ENCODE measurements around the gene FTO.
"Not testable (repeated sequence)": the region's sequence is repeated elsewhere in the genome, so short reads cannot be mapped to it uniquely, and the experiment has no call there.

FTO gene

GRCh38 chr16:53681354-53681753 is 22.6 kb upstream of the FTO start:
- no peaks in the 10 kb centered on the region for H3K4me1 ChIP-seq (ENCODE audit: insufficient read depth, low read length)
- no peak overlapping the region for H3K9ac ChIP-seq (ENCODE audit: low read length)
- no peaks in the 10 kb centered on the region for H3K27me3 ChIP-seq (ENCODE audit: control insufficient read depth in 1 of 2, insufficient read depth in 2 of 2, low read length in 2 of 2)
- no peaks in the 10 kb centered on the region for H3K9me3 ChIP-seq (ENCODE audit: low read length)
- H3K36me3 ChIP-seq (ENCODE audit: insufficient read depth, low read length), result no peaks in the 10 kb centered on the region
- no peak overlapping the region for H3K27ac ChIP-seq (ENCODE audit: low read depth, low read length)
- H3K4me3 ChIP-seq (ENCODE audit: low read depth in 1 of 2, low read length in 2 of 2), result no peak overlapping the region

- H3K4me3 ChIP-seq (ENCODE audit: low read depth in 1 of 2, low read length in 2 of 2); H3K9me3 ChIP-seq (ENCODE audit: low read length); H3K4me1 ChIP-seq (ENCODE audit: insufficient read depth, low read length); H3K9ac ChIP-seq (ENCODE audit: low read length); H3K27me3 ChIP-seq (ENCODE audit: control insufficient read depth in 1 of 2, insufficient read depth in 2 of 2, low read length in 2 of 2); H3K36me3 ChIP-seq (ENCODE audit: insufficient read depth, low read length); H3K27ac ChIP-seq (ENCODE audit: low read depth, low read length): not testable (repeated sequence)
These were observed 18.6 kb upstream of the FTO start for GRCh38 chr16:53685334-53685733.

- Histone ChIP-seq H3K4me1 (ENCODE audit: insufficient read depth, low read length) (no peaks in the 10 kb centered on the region), H3K27me3 (ENCODE audit: control insufficient read depth in 1 of 2, insufficient read depth in 2 of 2, low read length in 2 of 2) (no peaks in the 10 kb centered on the region), H3K36me3 (ENCODE audit: insufficient read depth, low read length) (no peaks in the 10 kb centered on the region), H3K4me3 (ENCODE audit: low read depth in 1 of 2, low read length in 2 of 2) (no peak overlapping the region), H3K27ac (ENCODE audit: low read depth, low read length) (no peak overlapping the region), H3K9ac (ENCODE audit: low read length) (no peak overlapping the region), H3K9me3 (ENCODE audit: low read length) (no peaks in the 10 kb centered on the region)
These were observed 17.2 kb upstream of the FTO start for GRCh38 chr16:53686710-53687109.

- no peak overlapping the region for H3K4me3 ChIP-seq (ENCODE audit: low read depth in 1 of 2, low read length in 2 of 2)
- no peaks in the 10 kb centered on the region for H3K36me3 ChIP-seq (ENCODE audit: insufficient read depth, low read length)
- H3K27ac ChIP-seq (ENCODE audit: low read depth, low read length), result no peak overlapping the region
- H3K4me1 ChIP-seq (ENCODE audit: insufficient read depth, low read length), result no peaks in the 10 kb centered on the region
- no peaks in the 10 kb centered on the region for H3K27me3 ChIP-seq (ENCODE audit: control insufficient read depth in 1 of 2, insufficient read depth in 2 of 2, low read length in 2 of 2)
- H3K9me3 ChIP-seq (ENCODE audit: low read length), result no peaks in the 10 kb centered on the region
- H3K9ac ChIP-seq (ENCODE audit: low read length), result no peak overlapping the region
These were observed 14.3 kb upstream of the FTO start for GRCh38 chr16:53689636-53690035.

- H3K9me3 ChIP-seq (ENCODE audit: low read length), result no peaks in the 10 kb centered on the region
- no peaks in the 10 kb centered on the region for H3K27me3 ChIP-seq (ENCODE audit: control insufficient read depth in 1 of 2, insufficient read depth in 2 of 2, low read length in 2 of 2)
- H3K27ac ChIP-seq (ENCODE audit: low read depth, low read length), result no peak overlapping the region
These were observed 13.2 kb upstream of the FTO start for GRCh38 chr16:53690771-53691170.

GRCh38 chr16:53692146-53692545 is 11.8 kb upstream of the FTO start:
- Histone ChIP-seq H3K27ac (ENCODE audit: low read depth, low read length) (no peak overlapping the region), H3K36me3 (ENCODE audit: insufficient read depth, low read length) (no peaks in the 10 kb centered on the region), H3K9me3 (ENCODE audit: low read length) (no peaks in the 10 kb centered on the region), H3K27me3 (ENCODE audit: control insufficient read depth in 1 of 2, insufficient read depth in 2 of 2, low read length in 2 of 2) (no peaks in the 10 kb centered on the region), H3K4me1 (ENCODE audit: insufficient read depth, low read length) (no peaks in the 10 kb centered on the region), H3K4me3 (ENCODE audit: low read depth in 1 of 2, low read length in 2 of 2) (no peak overlapping the region), H3K9ac (ENCODE audit: low read length) (no peak overlapping the region)

More at GRCh38 chr16:53690771-53691170, 13.2 kb upstream of the FTO start:
- H3K36me3 ChIP-seq (ENCODE audit: insufficient read depth, low read length), result no peaks in the 10 kb centered on the region
- no peak overlapping the region for H3K4me3 ChIP-seq (ENCODE audit: low read depth in 1 of 2, low read length in 2 of 2)
- H3K9ac ChIP-seq (ENCODE audit: low read length), result no peak overlapping the region
- no peaks in the 10 kb centered on the region for H3K4me1 ChIP-seq (ENCODE audit: insufficient read depth, low read length)

- Histone ChIP-seq H3K4me1 (ENCODE audit: insufficient read depth, low read length) (no peaks in the 10 kb centered on the region), H3K27ac (ENCODE audit: low read depth, low read length) (no peak overlapping the region), H3K36me3 (ENCODE audit: insufficient read depth, low read length) (no peaks in the 10 kb centered on the region), H3K9me3 (ENCODE audit: low read length) (no peaks in the 10 kb centered on the region), H3K4me3 (ENCODE audit: low read depth in 1 of 2, low read length in 2 of 2) (no peak overlapping the region), H3K9ac (ENCODE audit: low read length) (no peak overlapping the region), H3K27me3 (ENCODE audit: control insufficient read depth in 1 of 2, insufficient read depth in 2 of 2, low read length in 2 of 2) (no peaks in the 10 kb centered on the region)
These were observed 10.6 kb upstream of the FTO start for GRCh38 chr16:53693320-53693719.

- Histone ChIP-seq H3K4me3 (ENCODE audit: low read depth in 1 of 2, low read length in 2 of 2) (no peak overlapping the region), H3K27ac (ENCODE audit: low read depth, low read length) (no peak overlapping the region)
These were observed 8.9 kb upstream of the FTO start for GRCh38 chr16:53695070-53695469.

GRCh38 chr16:53698271-53698670 is 5.7 kb upstream of the FTO start:
- not testable (repeated sequence) for H3K27me3 ChIP-seq (ENCODE audit: control insufficient read depth in 1 of 2, insufficient read depth in 2 of 2, low read length in 2 of 2); H3K36me3 ChIP-seq (ENCODE audit: insufficient read depth, low read length); H3K4me1 ChIP-seq (ENCODE audit: insufficient read depth, low read length); H3K9me3 ChIP-seq (ENCODE audit: low read length); H3K9ac ChIP-seq (ENCODE audit: low read length); H3K27ac ChIP-seq (ENCODE audit: low read depth, low read length); H3K4me3 ChIP-seq (ENCODE audit: low read depth in 1 of 2, low read length in 2 of 2)

More at GRCh38 chr16:53695070-53695469, 8.9 kb upstream of the FTO start:
- no peaks in the 10 kb centered on the region for H3K9me3 ChIP-seq (ENCODE audit: low read length)
- no peaks in the 10 kb centered on the region for H3K4me1 ChIP-seq (ENCODE audit: insufficient read depth, low read length)
- no peak overlapping the region for H3K9ac ChIP-seq (ENCODE audit: low read length)
- H3K36me3 ChIP-seq (ENCODE audit: insufficient read depth, low read length), result no peaks in the 10 kb centered on the region
- no peaks in the 10 kb centered on the region for H3K27me3 ChIP-seq (ENCODE audit: control insufficient read depth in 1 of 2, insufficient read depth in 2 of 2, low read length in 2 of 2)

- Histone ChIP-seq H3K36me3 (ENCODE audit: insufficient read depth, low read length) (no peaks in the 10 kb centered on the region), H3K4me3 (ENCODE audit: low read depth in 1 of 2, low read length in 2 of 2) (peak overlapping the region; percentile 55 to 98), H3K9me3 (ENCODE audit: low read length) (no peaks in the 10 kb centered on the region), H3K27me3 (ENCODE audit: control insufficient read depth in 1 of 2, insufficient read depth in 2 of 2, low read length in 2 of 2) (no peaks in the 10 kb centered on the region), H3K4me1 (ENCODE audit: insufficient read depth, low read length) (peaks cover 15% of the 10 kb centered on the region), H3K27ac (ENCODE audit: low read depth, low read length) (peak overlapping the region; percentile 24), H3K9ac (ENCODE audit: low read length) (peak overlapping the region; percentile 73)
These were observed 473 bp downstream of the FTO start for GRCh38 chr16:53704445-53704813.

- Histone ChIP-seq H3K4me1 (ENCODE audit: insufficient read depth, low read length) (peaks cover 15% of the 10 kb centered on the region), H3K9me3 (ENCODE audit: low read length) (no peaks in the 10 kb centered on the region), H3K36me3 (ENCODE audit: insufficient read depth, low read length) (no peaks in the 10 kb centered on the region), H3K27ac (ENCODE audit: low read depth, low read length) (no peak overlapping the region), H3K4me3 (ENCODE audit: low read depth in 1 of 2, low read length in 2 of 2) (no peak overlapping the region), H3K27me3 (ENCODE audit: control insufficient read depth in 1 of 2, insufficient read depth in 2 of 2, low read length in 2 of 2) (no peaks in the 10 kb centered on the region), H3K9ac (ENCODE audit: low read length) (no peak overlapping the region)
These were observed 3.7 kb downstream of the FTO start for GRCh38 chr16:53707671-53708070.

- no peak overlapping the region for H3K9ac ChIP-seq (ENCODE audit: low read length)
- H3K4me1 ChIP-seq (ENCODE audit: insufficient read depth, low read length), result peaks cover 18% of the 10 kb centered on the region
- H3K36me3 ChIP-seq (ENCODE audit: insufficient read depth, low read length), result no peaks in the 10 kb centered on the region
- no peaks in the 10 kb centered on the region for H3K27me3 ChIP-seq (ENCODE audit: control insufficient read depth in 1 of 2, insufficient read depth in 2 of 2, low read length in 2 of 2)
- no peak overlapping the region for H3K4me3 ChIP-seq (ENCODE audit: low read depth in 1 of 2, low read length in 2 of 2)
- no peak overlapping the region for H3K27ac ChIP-seq (ENCODE audit: low read depth, low read length)
- no peaks in the 10 kb centered on the region for H3K9me3 ChIP-seq (ENCODE audit: low read length)
These were observed 4.5 kb downstream of the FTO start for GRCh38 chr16:53708490-53708889.
